Effector memory CD4-positive, alpha-beta T cell (primary cell): ENCODE measurements around the gene BAIAP2L1.
A peak's percentile ranks its signal among the peaks of the same experiment; 100 is the strongest.
"Not testable (repeated sequence)": the region's sequence is repeated elsewhere in the genome, so short reads cannot be mapped to it uniquely, and the experiment has no call there.

ENCODE experiments used
- DNase-seq, 3 donors: peaks; one replicate each; pipeline ENCODE4 v3.0.0-alpha.2; 2020
- H3K27ac ChIP-seq: 2 replicates; pipeline ENCODE4 v1.7.0; 2013; ENCODE audit warnings: mild to moderate bottlenecking, low read length, moderate library complexity; ENCODE audit not compliant: insufficient read depth, poor library complexity, severe bottlenecking
- H3K27me3 ChIP-seq: replicated peaks from 2 replicates; pipeline ENCODE4 v1.7.0; 2013; ENCODE audit warnings: mild to moderate bottlenecking, low read length; ENCODE audit not compliant: insufficient read depth, control insufficient read depth, poor library complexity, severe bottlenecking
- H3K36me3 ChIP-seq: 2 replicates; pipeline ENCODE4 v1.7.0; 2013; ENCODE audit warnings: mild to moderate bottlenecking, low read length, moderate library complexity; ENCODE audit not compliant: control insufficient read depth, insufficient read depth
- H3K4me1 ChIP-seq: 2 replicates; pipeline ENCODE4 v1.7.0; 2013; ENCODE audit warnings: low read length, mild to moderate bottlenecking; ENCODE audit not compliant: control insufficient read depth, insufficient read depth, poor library complexity, severe bottlenecking
- H3K4me3 ChIP-seq: 2 replicates; pipeline ENCODE4 v1.7.0; 2013; ENCODE audit warnings: low read length, low read depth, mild to moderate bottlenecking; ENCODE audit not compliant: insufficient read depth, poor library complexity, severe bottlenecking
- H3K9me3 ChIP-seq: 2 replicates; pipeline ENCODE4 v1.7.0; 2013; ENCODE audit warnings: mild to moderate bottlenecking, low read length, moderate library complexity; ENCODE audit not compliant: control insufficient read depth

BAIAP2L1 gene

GRCh38 chr7:98399890-98400541 lies 874 bp downstream of the BAIAP2L1 start:
- Histone ChIP-seq H3K36me3 (no peaks in the 10 kb centered on the region), H3K4me1 (peaks cover 6% of the 10 kb centered on the region), H3K27ac (no peak overlapping the region), H3K9me3 (no peaks in the 10 kb centered on the region), H3K27me3 (no peaks in the 10 kb centered on the region), H3K4me3 (peak overlapping the region; percentile 46)
- no peak for DNase-seq

- Histone ChIP-seq H3K36me3 (no peaks in the 10 kb centered on the region), H3K4me3 (no peak overlapping the region), H3K27me3 (no peaks in the 10 kb centered on the region), H3K9me3 (no peaks in the 10 kb centered on the region), H3K4me1 (peaks cover 6% of the 10 kb centered on the region), H3K27ac (no peak overlapping the region)
- DNase-seq = no peak
Measured at GRCh38 chr7:98399462-98399861, 1.4 kb downstream of the BAIAP2L1 start.

- Histone ChIP-seq H3K9me3 (no peaks in the 10 kb centered on the region), H3K27me3 (no peaks in the 10 kb centered on the region), H3K36me3 (no peaks in the 10 kb centered on the region), H3K4me1 (peaks cover 6% of the 10 kb centered on the region), H3K27ac (no peak overlapping the region), H3K4me3 (no peak overlapping the region)
- DNase-seq = no peak
Measured at GRCh38 chr7:98398567-98399372, 2.1 kb downstream of the BAIAP2L1 start.

GRCh38 chr7:98396768-98397167 lies 4.1 kb downstream of the BAIAP2L1 start:
- H3K27ac ChIP-seq = no peak overlapping the region
- no peak for DNase-seq
- H3K36me3 ChIP-seq = no peaks in the 10 kb centered on the region
- H3K4me3 ChIP-seq = no peak overlapping the region
- no peaks in the 10 kb centered on the region for H3K27me3 ChIP-seq
- H3K4me1 ChIP-seq = peaks cover 6% of the 10 kb centered on the region
- H3K9me3 ChIP-seq = no peaks in the 10 kb centered on the region

GRCh38 chr7:98395951-98396350 lies 4.9 kb downstream of the BAIAP2L1 start:
- Histone ChIP-seq H3K4me3 (no peak overlapping the region), H3K27ac (no peak overlapping the region), H3K4me1 (peaks cover 6% of the 10 kb centered on the region), H3K9me3 (no peaks in the 10 kb centered on the region), H3K27me3 (no peaks in the 10 kb centered on the region), H3K36me3 (no peaks in the 10 kb centered on the region)
- DNase-seq = no peak

GRCh38 chr7:98395481-98395880 lies 5.4 kb downstream of the BAIAP2L1 start:
- peaks cover 3% of the 10 kb centered on the region for H3K4me1 ChIP-seq
- H3K4me3 ChIP-seq = no peak overlapping the region
- H3K27ac ChIP-seq = no peak overlapping the region
- H3K27me3 ChIP-seq = no peaks in the 10 kb centered on the region
- no peak for DNase-seq
- no peaks in the 10 kb centered on the region for H3K9me3 ChIP-seq
- no peaks in the 10 kb centered on the region for H3K36me3 ChIP-seq

- Histone ChIP-seq H3K27me3 (no peaks in the 10 kb centered on the region), H3K4me3 (no peak overlapping the region), H3K27ac (no peak overlapping the region), H3K36me3 (no peaks in the 10 kb centered on the region), H3K9me3 (no peaks in the 10 kb centered on the region), H3K4me1 (no peaks in the 10 kb centered on the region)
- no peak for DNase-seq
Measured at GRCh38 chr7:98394377-98394836, 6.5 kb downstream of the BAIAP2L1 start.

GRCh38 chr7:98387544-98388226 lies 13.2 kb downstream of the BAIAP2L1 start:
- Histone ChIP-seq H3K27me3 (no peaks in the 10 kb centered on the region), H3K36me3 (no peaks in the 10 kb centered on the region), H3K4me3 (no peak overlapping the region), H3K4me1 (no peaks in the 10 kb centered on the region), H3K27ac (no peak overlapping the region), H3K9me3 (no peaks in the 10 kb centered on the region)
- DNase-seq = no peak

- Histone ChIP-seq H3K36me3 (no peaks in the 10 kb centered on the region), H3K9me3 (no peaks in the 10 kb centered on the region), H3K27ac (no peak overlapping the region), H3K4me1 (no peaks in the 10 kb centered on the region), H3K4me3 (no peak overlapping the region), H3K27me3 (no peaks in the 10 kb centered on the region)
- no peak for DNase-seq
Measured at GRCh38 chr7:98387131-98387530, 13.8 kb downstream of the BAIAP2L1 start.

GRCh38 chr7:98385532-98385931 lies 15.4 kb downstream of the BAIAP2L1 start:
- not testable (repeated sequence) for H3K27ac ChIP-seq, H3K36me3 ChIP-seq, H3K4me1 ChIP-seq, H3K27me3 ChIP-seq, H3K9me3 ChIP-seq, H3K4me3 ChIP-seq, DNase-seq
